ENCODE data around the gene ITGA11. TPM values are rescaled to one million over a fixed set of nuclear protein-coding genes. Genes with fewer than 3 reads are reported as not detected.

ITGA11 gene
- polyA plus RNA-seq, 1 of the 3 experiments (the other 2 are of a cell fraction), result 0.49 TPM

DNA sequence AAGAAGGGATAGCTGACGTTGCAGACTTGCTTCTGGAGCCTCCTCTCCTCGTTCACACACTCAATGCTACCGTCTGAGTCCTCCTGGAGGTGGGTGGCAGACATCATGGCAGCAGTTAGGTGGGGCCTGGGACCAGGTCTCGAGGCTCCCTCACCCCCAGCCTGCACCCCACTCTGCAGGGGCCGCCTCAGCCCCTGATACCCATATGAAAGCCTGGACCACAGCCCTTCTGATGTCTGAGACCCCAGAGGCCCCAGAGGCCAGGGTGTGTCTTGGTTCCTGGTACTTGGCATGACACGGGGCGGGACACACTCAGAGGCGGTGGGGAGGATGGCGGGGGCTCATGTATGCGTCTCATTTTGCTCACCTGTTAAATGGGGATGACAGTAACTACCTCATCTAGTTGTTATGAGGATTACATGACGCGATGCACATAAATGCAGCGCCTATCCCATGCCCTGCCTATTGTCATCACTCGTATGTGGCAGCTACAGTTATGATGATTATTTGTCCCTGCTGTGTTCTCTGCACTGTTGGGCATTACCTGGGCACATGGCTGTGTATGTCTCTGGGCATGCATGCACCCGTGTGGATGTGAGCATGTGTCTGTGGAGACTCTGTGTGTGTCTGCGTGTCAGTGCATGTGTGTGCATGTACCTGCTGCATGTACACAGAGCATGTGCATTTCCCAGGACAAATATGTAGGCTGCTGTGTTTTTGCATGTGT is 114.5 kb downstream of the ITGA11 start:
- WGBS (ENCODE audit: low lambda C conversion rate), result 94% methylated on average over 12 of the region's 16 CpGs
- no peaks in the 10 kb centered on the region for H3K9me3 ChIP-seq
- H2AFZ ChIP-seq (ENCODE audit: low read depth), result no peak overlapping the region
- H3K79me2 ChIP-seq (ENCODE audit: insufficient read depth), result no peaks in the 10 kb centered on the region
- no peak overlapping the region for H3K27ac ChIP-seq (ENCODE audit: low read depth in 2 of 2, low read length in 1 of 2)
- no peaks in the 10 kb centered on the region for H3F3A ChIP-seq (replicated peaks; ENCODE audit: insufficient read depth)
- H3K27me3 ChIP-seq (ENCODE audit: insufficient read depth), result no peaks in the 10 kb centered on the region
- no peaks in the 10 kb centered on the region for H4K20me1 ChIP-seq (ENCODE audit: insufficient read depth)
- no peak overlapping the region for H3K4me2 ChIP-seq
- TF ChIP-seq POLR2AphosphoS5 (IDR thresholded peaks at IDR 0.05; ENCODE audit: low read depth, low read length), result no peak
- TF ChIP-seq ELF1 (IDR thresholded peaks at IDR 0.05), result no peak
- no peak for TF ChIP-seq MXI1 (IDR thresholded peaks at IDR 0.05; ENCODE audit: low read depth, low read length)
- no peak for TF ChIP-seq FOXM1 (IDR thresholded peaks at IDR 0.05; ENCODE audit: low read depth)
- no peak for TF ChIP-seq NFIC (IDR thresholded peaks at IDR 0.05; ENCODE audit: borderline replicate concordance)
- no peak for TF ChIP-seq RFX5 (IDR thresholded peaks at IDR 0.05; ENCODE audit: low read length)
- TF ChIP-seq RAD21 (IDR thresholded peaks at IDR 0.05; ENCODE audit: low read length), result no peak
- no peak for TF ChIP-seq EZH2phosphoT487 (IDR thresholded peaks at IDR 0.05; ENCODE audit: borderline replicate concordance, low read depth)
- no peak for TF ChIP-seq RCOR1 (IDR thresholded peaks at IDR 0.05; ENCODE audit: low read length)
- no peak for TF ChIP-seq SIN3A (IDR thresholded peaks at IDR 0.05; ENCODE audit: borderline replicate concordance, low read depth, low read length)
- no peak for TF ChIP-seq EP300 (IDR thresholded peaks at IDR 0.05; ENCODE audit: borderline replicate concordance in 1 of 2, low read depth in 1 of 2, low read length in 1 of 2)
- TF ChIP-seq NRF1 (IDR thresholded peaks at IDR 0.05; ENCODE audit: low read depth, low read length), result no peak
- TF ChIP-seq, protein P1, sequence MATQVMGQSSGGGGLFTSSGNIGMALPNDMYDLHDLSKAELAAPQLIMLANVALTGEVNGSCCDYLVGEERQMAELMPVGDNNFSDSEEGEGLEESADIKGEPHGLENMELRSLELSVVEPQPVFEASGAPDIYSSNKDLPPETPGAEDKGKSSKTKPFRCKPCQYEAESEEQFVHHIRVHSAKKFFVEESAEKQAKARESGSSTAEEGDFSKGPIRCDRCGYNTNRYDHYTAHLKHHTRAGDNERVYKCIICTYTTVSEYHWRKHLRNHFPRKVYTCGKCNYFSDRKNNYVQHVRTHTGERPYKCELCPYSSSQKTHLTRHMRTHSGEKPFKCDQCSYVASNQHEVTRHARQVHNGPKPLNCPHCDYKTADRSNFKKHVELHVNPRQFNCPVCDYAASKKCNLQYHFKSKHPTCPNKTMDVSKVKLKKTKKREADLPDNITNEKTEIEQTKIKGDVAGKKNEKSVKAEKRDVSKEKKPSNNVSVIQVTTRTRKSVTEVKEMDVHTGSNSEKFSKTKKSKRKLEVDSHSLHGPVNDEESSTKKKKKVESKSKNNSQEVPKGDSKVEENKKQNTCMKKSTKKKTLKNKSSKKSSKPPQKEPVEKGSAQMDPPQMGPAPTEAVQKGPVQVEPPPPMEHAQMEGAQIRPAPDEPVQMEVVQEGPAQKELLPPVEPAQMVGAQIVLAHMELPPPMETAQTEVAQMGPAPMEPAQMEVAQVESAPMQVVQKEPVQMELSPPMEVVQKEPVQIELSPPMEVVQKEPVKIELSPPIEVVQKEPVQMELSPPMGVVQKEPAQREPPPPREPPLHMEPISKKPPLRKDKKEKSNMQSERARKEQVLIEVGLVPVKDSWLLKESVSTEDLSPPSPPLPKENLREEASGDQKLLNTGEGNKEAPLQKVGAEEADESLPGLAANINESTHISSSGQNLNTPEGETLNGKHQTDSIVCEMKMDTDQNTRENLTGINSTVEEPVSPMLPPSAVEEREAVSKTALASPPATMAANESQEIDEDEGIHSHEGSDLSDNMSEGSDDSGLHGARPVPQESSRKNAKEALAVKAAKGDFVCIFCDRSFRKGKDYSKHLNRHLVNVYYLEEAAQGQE (IDR thresholded peaks at IDR 0.05; ENCODE audit: low read depth, low read length), result no peak
- TF ChIP-seq FOXJ3 (CRISPR knock-in tag; IDR thresholded peaks at IDR 0.05), result no peak
- TF ChIP-seq MEF2A (IDR thresholded peaks at IDR 0.05; ENCODE audit: borderline replicate concordance, low read depth), result no peak
- no peaks in the 10 kb centered on the region for H3K36me3 ChIP-seq (replicated peaks in 1 of 2; ENCODE audit: control insufficient read depth in 1 of 2, insufficient read depth in 2 of 2, low read length in 1 of 2)
- H3K4me3 ChIP-seq (ENCODE audit: low read depth in 2 of 2, low read length in 1 of 2), result no peak overlapping the region
- ChIA-PET POLR2A (no interaction called here), CTCF (interaction anchor here (8.0 kb wide), 1 partner anchor 11 kb away, joined by 75 read pairs; no protein-coding TSS in a partner anchor)
- H3K4me1 ChIP-seq (ENCODE audit: control insufficient read depth in 1 of 2, insufficient read depth in 2 of 2, low read depth in 1 of 2, low read length in 1 of 2), result no peaks in the 10 kb centered on the region
- no peaks in the 10 kb centered on the region for H3K9me2 ChIP-seq
- no peak for DNase-seq
- no peak overlapping the region for H3K9ac ChIP-seq

Data from SK-N-SH (cell line).